Smooth muscle cell (in vitro differentiated cells): ENCODE results near the gene INPP5D. TPM values are rescaled to one million over a fixed set of nuclear protein-coding genes. Genes with fewer than 3 reads are reported as not detected.
"Not testable (repeated sequence)": the region's sequence is repeated elsewhere in the genome, so short reads cannot be mapped to it uniquely, and the experiment has no call there.

Experiments
- DNase-seq: peaks from one replicate; lab custom pipeline; 2025; ENCODE audit not compliant: unreplicated experiment; lab: John Stamatoyannopoulos, UW
- H2AFZ ChIP-seq: fragments of 200-600 bp; sonication (generic); 2 replicates; pipeline ENCODE4 v1.6.0; 2016; ENCODE audit warnings: antibody characterized with exemption, low read depth, mild to moderate bottlenecking
- H3F3A ChIP-seq: fragments of 200-600 bp; sonication (generic); 2 replicates; pipeline ENCODE4 v1.6.0; 2017; ENCODE audit warnings: antibody characterized with exemption, low read depth
- H3K27ac ChIP-seq: fragments of 200-600 bp; sonication (generic); 2 replicates; pipeline ENCODE4 v1.5.1; 2016; ENCODE audit warnings: low read depth, mild to moderate bottlenecking
- H3K27me3 ChIP-seq: fragments of 200-600 bp; sonication (generic); 2 replicates; pipeline ENCODE4 v1.6.1; 2016; ENCODE audit warnings: low read depth, mild to moderate bottlenecking
- H3K36me3 ChIP-seq: fragments of 200-600 bp; sonication (generic); 2 replicates; pipeline ENCODE4 v1.5.1; 2016; ENCODE audit warnings: low read depth
- H3K4me1 ChIP-seq: fragments of 200-600 bp; sonication (generic); 2 replicates; pipeline ENCODE4 v1.5.1; 2016; ENCODE audit warnings: low read depth
- H3K4me2 ChIP-seq: fragments of 200-600 bp; sonication (generic); 2 replicates; pipeline ENCODE4 v1.6.0; 2016; ENCODE audit warnings: mild to moderate bottlenecking
- H3K4me3 ChIP-seq: fragments of 200-600 bp; sonication (generic); 2 replicates; pipeline ENCODE4 v1.5.1; 2016; ENCODE audit warnings: mild to moderate bottlenecking
- H3K79me2 ChIP-seq: fragments of 200-600 bp; sonication (generic); 2 replicates; pipeline ENCODE4 v1.6.0; 2016; ENCODE audit warnings: low read depth, mild to moderate bottlenecking
- H3K9ac ChIP-seq: fragments of 200-600 bp; sonication (generic); 2 replicates; pipeline ENCODE4 v1.6.0; 2016; ENCODE audit warnings: low read depth
- H3K9me3 ChIP-seq: fragments of 200-600 bp; sonication (generic); replicated peaks from 2 replicates; pipeline ENCODE4 v1.5.1; 2016; ENCODE audit warnings: low read depth
- H4K20me1 ChIP-seq: fragments of 200-600 bp; sonication (generic); 2 replicates; pipeline ENCODE4 v1.6.0; 2016; ENCODE audit warnings: low read depth
- WGBS: methylation state at CpG from one replicate; pipeline ENCODE4 v1.1.7; 2016; ENCODE audit warnings: low lambda C conversion rate; 5-methylcytosine and 5-hydroxymethylcytosine counted together
- polyA plus RNA-seq: library from polyadenylated mRNA; unstranded; fragments of >200 nt; fragmentation: Nextera tagmentation; extraction: Ambion mirVana; gene quantifications from 2 replicates; pipeline ENCODE4 v1.2.1, GENCODE V29; 2016
- total RNA-seq: library from RNA; depleted of rRNA; stranded (reverse); fragments of >200 nt; gene quantifications from 2 replicates; pipeline ENCODE4 v1.2.3, GENCODE V29; 2014
- TF ChIP-seq, protein P1 (sequence below): fragments of 200-600 bp; sonication (generic); IDR thresholded peaks from 2 replicates; pipeline ENCODE4 v1.5.1; 2017; ENCODE audit warnings: borderline replicate concordance, mild to moderate bottlenecking, antibody characterized with exemption; ENCODE audit not compliant: insufficient read depth, poor library complexity, severe bottlenecking

Gene INPP5D
- total and polyA plus RNA-seq, 2 experiments from 2014 or later = 5.6 to 17.8 TPM

DNA sequence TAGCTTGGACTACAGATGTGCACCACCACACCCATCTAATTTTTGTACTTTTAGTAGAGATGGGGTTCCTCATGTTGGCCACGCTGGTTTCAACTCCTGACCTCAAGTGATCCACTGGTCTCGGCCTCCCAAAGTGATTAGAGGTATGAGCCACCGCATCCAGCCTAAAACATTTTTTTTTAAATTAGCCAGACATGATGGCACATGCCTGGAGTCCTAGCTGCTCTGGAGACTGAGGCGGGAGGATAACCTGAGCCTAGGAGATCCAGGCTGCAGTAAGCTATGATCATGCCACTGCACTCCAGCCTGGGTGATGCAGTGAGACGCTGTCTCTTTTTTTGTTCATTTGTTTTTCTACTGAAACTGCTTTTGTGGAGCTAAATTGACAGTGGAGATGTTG is 126.7 kb downstream of the INPP5D start:
- no peaks in the 10 kb centered on the region for H3K9me3 ChIP-seq
- no peaks in the 10 kb centered on the region for H3K79me2 ChIP-seq
- H3F3A ChIP-seq = no peaks in the 10 kb centered on the region
- H3K4me3 ChIP-seq = no peak overlapping the region
- WGBS = 90% methylated on average over 5 of the region's 5 CpGs
- H3K9ac ChIP-seq = no peak overlapping the region
- H3K4me2 ChIP-seq = no peak overlapping the region
- TF ChIP-seq, protein P1, sequence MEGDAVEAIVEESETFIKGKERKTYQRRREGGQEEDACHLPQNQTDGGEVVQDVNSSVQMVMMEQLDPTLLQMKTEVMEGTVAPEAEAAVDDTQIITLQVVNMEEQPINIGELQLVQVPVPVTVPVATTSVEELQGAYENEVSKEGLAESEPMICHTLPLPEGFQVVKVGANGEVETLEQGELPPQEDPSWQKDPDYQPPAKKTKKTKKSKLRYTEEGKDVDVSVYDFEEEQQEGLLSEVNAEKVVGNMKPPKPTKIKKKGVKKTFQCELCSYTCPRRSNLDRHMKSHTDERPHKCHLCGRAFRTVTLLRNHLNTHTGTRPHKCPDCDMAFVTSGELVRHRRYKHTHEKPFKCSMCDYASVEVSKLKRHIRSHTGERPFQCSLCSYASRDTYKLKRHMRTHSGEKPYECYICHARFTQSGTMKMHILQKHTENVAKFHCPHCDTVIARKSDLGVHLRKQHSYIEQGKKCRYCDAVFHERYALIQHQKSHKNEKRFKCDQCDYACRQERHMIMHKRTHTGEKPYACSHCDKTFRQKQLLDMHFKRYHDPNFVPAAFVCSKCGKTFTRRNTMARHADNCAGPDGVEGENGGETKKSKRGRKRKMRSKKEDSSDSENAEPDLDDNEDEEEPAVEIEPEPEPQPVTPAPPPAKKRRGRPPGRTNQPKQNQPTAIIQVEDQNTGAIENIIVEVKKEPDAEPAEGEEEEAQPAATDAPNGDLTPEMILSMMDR = no peak
- no peak overlapping the region for H2AFZ ChIP-seq
- H4K20me1 ChIP-seq = no peaks in the 10 kb centered on the region
- DNase-seq = no peak
- H3K27me3 ChIP-seq = no peaks in the 10 kb centered on the region
- H3K36me3 ChIP-seq = no peaks in the 10 kb centered on the region
- H3K27ac ChIP-seq = no peak overlapping the region
- H3K4me1 ChIP-seq = no peaks in the 10 kb centered on the region

DNA sequence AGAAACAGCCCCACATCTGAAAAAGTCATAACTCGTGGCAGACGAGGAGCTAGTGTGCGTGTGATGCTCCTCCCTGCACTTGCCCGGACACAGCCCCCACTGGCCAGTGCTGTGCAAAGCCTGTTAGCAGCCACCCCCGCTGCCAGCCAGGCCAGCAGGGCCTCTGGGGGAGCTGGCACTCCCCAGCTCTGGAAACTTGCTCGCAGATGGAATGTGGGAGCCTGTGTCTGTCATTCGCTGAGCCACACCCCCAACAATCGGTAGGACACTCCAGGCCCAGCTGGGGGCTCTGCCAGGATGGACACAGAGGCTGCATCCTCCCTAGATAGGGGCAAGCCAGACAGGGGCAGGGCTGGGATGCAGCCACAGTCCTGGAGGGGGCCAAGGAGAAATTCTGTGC is 128.9 kb downstream of the INPP5D start:
- H3K79me2 ChIP-seq = no peaks in the 10 kb centered on the region
- no peaks in the 10 kb centered on the region for H4K20me1 ChIP-seq
- no peak overlapping the region for H3K9ac ChIP-seq
- no peak for DNase-seq
- TF ChIP-seq, protein P1 = no peak
- no peaks in the 10 kb centered on the region for H3K9me3 ChIP-seq
- H3K27me3 ChIP-seq = no peaks in the 10 kb centered on the region
- H2AFZ ChIP-seq = no peak overlapping the region
- no peak overlapping the region for H3K27ac ChIP-seq
- H3K36me3 ChIP-seq = no peaks in the 10 kb centered on the region
- WGBS = 89% methylated on average over 8 of the region's 8 CpGs
- no peak overlapping the region for H3K4me3 ChIP-seq
- H3F3A ChIP-seq = no peaks in the 10 kb centered on the region
- H3K4me2 ChIP-seq = no peak overlapping the region
- H3K4me1 ChIP-seq = no peaks in the 10 kb centered on the region

DNA sequence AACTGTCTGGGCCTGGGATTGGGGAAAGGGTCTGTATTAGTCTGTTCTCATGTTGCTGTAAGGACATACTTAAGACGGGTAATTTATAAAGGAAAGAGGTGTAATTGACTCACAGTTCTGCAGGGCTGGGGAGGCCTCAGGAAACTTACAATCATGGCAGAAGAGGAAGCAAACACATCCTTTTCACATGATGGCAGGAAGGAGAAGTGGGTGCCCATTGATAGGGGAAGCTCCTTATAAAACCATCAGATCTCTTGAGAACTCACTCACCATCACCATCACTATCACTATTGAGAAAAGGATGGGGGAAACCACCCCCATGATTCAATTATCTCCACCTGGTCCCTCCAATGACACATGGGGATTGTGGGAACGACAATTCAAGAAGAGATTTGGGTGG is 130.9 kb downstream of the INPP5D start:
- WGBS = 94% methylated on average over 2 of the region's 2 CpGs
- not testable (repeated sequence) for H3K4me2 ChIP-seq, H3K79me2 ChIP-seq, H3K4me1 ChIP-seq, H3F3A ChIP-seq, H3K9ac ChIP-seq, H3K9me3 ChIP-seq, H3K27me3 ChIP-seq, H2AFZ ChIP-seq, H3K27ac ChIP-seq, DNase-seq, H3K36me3 ChIP-seq, H4K20me1 ChIP-seq, H3K4me3 ChIP-seq

DNA sequence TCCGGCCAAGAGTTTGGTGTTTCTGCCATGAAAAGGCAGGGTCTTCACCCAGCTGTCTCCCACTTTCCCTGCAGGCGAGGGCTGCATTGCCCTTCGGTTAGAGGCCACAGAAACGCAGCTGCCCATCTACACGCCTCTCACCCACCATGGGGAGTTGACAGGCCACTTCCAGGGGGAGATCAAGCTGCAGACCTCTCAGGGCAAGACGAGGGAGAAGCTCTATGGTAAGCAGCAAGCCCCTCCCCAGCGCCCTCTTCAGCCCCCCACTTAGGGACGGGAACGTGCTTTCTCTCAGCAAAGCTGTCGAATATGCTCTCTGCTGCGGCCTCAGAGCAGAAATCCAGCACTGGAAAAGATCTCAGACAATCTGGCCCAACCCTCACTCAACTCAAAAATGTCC is 133.6 kb downstream of the INPP5D start:
- Histone ChIP-seq H3K36me3 (no peaks in the 10 kb centered on the region), H4K20me1 (no peaks in the 10 kb centered on the region), H2AFZ (no peak overlapping the region), H3K9me3 (no peaks in the 10 kb centered on the region), H3F3A (no peaks in the 10 kb centered on the region), H3K9ac (no peak overlapping the region), H3K27me3 (no peaks in the 10 kb centered on the region), H3K4me2 (no peak overlapping the region), H3K4me1 (no peaks in the 10 kb centered on the region), H3K79me2 (no peaks in the 10 kb centered on the region), H3K27ac (no peak overlapping the region), H3K4me3 (no peak overlapping the region)
- WGBS = 75% methylated on average over 11 of the region's 11 CpGs
- DNase-seq = no peak
- TF ChIP-seq, protein P1 = no peak
